Activated CD4-positive, CD25-positive, alpha-beta regulatory T cell treated with anti-CD3 and anti-CD28 coated beads, Interleukin-2, amount 50 U/mL, for 24 hours (primary cell): ENCODE data around the gene ASAH2.
"Not testable (repeated sequence)": the region's sequence is repeated elsewhere in the genome, so short reads cannot be mapped to it uniquely, and the experiment has no call there.

Experiments
- ATAC-seq, 2 donors: fragments of 150-1000 bp; cut with Tn5 transposase; one replicate each; pipeline ENCODE4 v1.10.0; 2021; ENCODE audit warnings: mild to moderate bottlenecking in 1 of 2, moderate library complexity in 1 of 2

Gene ASAH2

DNA sequence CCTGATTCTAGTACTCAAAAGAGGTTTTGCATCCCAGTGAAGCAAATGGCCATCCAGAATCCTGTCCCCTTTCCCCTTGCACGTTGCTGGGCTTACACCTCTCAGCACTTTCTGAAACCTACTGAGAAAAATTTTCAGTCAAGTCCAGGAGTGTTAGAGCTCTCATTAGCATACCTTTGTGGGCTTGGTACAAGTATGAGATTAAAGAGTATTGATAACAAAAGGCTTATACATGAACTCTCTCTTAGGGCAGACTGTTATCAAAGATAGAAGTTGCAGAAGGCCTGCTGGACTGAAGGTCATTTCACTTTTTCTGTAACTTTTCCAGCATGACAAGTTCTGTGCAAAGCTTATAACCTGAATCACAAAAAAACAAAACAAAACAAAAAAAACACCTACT, at the start of gene ASAH2:
Gene ASAH2, minus strand, starts transcription at position 123 of the 400 bp plus-strand sequence. CDS start 2,906 bp downstream, outside the sequence.
- ATAC-seq = no peak

DNA sequence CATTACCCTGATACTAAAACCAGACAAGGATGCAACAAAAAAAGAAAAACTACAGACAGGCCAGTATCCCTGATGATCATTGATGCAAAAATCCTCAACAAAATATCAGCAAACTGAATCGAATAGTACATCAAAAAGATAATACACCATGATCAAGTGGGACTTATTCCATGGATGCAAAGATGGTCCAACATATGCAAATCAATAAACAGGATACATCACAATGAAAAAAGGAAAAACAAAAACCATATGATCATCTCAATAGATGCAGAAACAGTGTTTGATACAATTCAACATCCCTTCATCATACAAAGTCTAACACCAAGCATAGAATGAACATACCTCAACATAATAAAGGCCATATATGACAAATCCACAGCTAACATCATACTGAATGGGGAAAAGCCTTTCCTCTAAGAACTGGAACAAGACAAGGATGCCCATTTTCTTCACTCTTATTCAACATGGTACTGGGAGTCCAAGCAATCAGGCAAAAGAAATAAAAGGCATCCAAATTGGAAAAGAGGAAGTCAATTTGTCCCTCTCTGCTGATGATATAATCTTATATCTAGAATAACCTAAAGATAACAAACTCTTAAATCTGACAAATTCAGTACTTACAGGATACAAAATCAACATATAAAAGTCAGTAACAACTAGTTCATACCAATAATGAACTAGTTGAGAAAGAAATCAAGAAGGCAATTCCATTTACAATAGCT, 48.8 kb upstream of the ASAH2 start:
- no peak for ATAC-seq

DNA sequence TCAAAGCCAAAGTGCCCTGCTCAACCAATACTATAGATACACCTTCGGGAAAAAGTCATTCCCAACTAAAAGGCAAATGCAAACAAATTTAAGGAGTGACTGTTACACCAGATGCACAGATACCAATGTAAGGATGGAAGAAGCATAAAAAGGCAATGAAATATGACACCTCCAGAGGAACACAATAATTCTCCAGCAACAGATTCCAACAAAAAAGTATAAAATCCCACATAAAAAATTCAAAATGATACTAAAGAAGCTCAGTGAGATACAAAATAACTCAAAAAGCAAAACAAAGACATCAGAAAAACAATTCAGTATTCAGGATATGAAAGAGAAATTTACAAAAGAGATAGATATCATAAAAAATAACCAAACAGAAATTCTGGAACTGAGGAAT, 44.1 kb upstream of the ASAH2 start:
- no peak for ATAC-seq

DNA sequence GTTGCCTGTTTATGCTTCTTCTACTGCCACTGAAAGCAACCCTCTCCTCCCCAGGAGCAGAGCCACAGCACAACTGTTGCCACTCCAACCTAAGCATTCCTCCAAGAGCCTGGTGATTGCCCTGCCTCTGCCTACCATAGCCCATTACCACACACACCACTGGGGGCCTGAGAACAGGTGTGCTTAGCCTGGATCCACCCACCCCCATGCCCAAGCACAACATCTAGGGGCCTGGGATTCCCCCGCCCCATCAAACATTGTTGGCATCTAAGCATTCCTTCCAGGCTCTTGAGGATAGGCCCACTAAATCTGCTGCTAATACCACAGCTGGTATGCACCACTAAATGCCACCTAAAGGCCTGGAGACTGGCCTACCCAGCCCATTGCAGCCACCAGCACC, 43.3 kb upstream of the ASAH2 start:
- ATAC-seq = no peak

DNA sequence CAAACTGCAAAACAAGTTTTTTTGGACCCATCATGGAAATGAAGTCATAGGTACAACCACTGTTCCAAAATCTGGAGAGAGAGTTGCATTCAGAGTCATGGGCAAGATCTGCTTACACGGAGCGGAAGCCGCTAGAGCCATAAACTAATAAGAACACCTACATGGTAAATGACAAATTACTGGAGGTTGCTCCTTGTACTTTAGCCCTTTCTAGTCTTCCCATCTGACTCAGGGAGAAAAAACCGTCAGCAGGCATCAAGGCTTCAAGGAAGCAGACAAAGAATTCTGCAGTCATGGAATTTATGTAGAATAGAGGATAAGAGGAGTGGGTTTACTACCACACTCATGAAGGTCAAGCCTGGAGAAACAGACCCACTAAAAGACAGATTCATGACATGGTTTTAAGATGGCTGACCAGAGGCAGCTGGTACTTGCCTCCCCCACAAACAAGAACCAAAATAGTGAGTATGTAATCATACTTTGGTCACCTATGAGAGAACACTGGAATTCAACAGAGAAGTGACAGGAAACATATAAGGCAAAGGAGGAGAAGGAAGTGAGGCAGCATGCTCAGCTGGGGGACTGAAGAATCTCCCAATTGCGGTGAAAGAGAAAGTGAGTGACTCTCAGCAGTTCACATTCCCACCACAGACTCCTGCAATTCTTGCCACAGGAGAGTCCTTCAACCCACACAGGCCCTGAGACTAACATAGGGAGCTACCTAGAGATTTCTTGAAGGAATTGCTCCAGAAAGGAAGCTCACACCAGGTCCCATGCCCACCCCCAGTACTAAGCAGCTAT, 42.4 kb upstream of the ASAH2 start:
- no peak for ATAC-seq

DNA sequence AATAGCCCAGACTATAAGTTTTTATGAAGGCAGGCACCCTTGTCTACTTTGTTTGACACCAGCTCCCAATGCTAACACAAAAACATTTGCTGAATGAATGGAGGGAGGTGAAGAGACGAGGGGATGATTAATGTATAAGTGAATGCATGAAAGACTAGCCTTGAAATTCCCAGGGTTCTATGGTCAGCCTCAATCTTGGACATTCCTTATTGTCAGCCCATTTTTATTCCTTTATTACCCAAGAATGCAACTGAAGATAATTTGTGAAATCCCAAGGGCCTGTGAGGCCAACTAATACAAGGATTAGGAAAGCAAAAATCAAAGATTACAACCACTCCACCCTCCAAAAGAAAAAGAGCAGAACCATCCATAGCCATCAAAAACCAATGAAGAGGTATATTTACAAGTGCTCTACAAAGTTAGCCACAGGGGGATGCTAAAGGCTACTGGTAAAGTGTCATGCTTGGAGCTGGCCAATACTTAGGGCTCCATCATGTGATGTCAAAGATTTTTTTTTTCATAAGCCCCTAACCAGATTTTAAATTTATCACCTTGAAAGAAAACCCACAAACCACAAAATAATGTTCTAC, 40.0 kb upstream of the ASAH2 start:
- no peak for ATAC-seq

DNA sequence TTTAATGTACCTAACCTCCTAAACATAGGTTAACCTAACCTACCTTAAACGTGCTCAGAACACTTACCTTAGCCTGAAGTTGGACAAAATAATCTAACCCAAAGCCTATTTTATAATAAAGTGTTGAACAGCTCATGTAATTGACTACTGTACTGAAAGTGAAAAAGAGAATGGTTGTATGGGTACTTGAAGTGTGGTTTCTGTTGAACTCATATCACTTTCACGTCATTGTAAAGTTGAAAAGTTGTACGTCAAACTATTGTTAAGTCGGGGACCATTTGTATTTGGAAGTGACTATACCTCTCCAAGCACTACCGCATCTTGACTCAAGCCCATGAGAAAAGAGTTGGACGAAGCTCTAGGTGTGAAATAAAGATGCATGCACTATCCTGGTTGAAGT, 37.9 kb upstream of the ASAH2 start:
- ATAC-seq = no peak

DNA sequence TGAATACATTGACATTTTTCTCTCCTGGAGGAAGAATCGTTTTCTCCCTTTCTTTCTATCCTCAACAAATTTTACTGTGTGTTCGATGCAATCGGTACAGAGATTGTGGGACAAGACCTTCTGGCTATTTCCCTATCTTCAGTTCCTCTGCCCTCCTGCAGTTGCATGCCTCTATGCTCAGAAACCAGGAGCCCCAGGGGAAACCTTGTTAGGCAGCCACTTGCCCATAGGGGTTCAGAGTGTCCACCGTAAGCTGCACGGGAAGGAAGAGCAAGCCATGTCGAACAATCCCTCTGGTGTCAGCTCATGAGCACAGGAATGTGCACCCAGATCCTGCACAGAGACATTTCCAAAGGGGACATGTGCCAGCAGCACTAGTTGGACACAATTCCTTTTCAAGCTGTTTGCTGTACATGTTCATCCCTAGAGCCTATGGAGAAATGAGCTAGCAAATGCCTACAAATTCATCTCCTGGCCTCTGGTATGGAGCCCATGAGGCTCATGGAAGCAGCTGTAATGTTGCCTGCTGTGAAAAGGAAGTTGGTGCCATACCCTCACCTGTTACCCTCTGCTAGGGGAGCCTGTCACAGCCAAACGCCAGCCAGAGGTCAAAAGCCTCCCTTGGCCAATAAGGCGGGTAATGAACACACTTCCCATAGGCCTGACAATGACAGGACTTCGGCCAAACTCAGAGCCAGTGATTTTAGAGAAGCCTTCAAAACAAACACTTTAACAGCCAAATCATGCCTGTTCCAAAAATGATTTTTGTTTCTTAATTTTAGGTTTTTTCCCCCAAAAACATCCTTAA, 35.9 kb upstream of the ASAH2 start:
- ATAC-seq = no peak

DNA sequence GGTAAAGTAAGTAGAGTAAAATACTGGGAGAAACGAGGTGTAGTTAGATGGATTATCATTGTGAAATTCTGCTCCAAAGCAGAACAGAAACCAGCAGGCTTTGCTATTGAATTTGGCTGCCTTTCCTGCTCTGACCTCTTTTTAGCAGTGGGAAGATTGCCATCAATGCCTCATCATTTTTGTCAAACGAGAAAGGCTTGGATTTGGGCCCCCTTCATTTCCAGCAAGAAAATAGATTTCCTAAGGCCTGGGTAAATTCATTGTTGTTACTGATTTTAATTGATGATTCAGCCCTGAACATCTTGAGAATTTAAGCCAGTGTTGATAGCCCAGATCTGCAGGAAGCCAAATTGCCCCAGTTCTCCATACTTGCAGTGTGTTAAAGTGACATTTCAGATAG, 35.2 kb upstream of the ASAH2 start:
- ATAC-seq = no peak

DNA sequence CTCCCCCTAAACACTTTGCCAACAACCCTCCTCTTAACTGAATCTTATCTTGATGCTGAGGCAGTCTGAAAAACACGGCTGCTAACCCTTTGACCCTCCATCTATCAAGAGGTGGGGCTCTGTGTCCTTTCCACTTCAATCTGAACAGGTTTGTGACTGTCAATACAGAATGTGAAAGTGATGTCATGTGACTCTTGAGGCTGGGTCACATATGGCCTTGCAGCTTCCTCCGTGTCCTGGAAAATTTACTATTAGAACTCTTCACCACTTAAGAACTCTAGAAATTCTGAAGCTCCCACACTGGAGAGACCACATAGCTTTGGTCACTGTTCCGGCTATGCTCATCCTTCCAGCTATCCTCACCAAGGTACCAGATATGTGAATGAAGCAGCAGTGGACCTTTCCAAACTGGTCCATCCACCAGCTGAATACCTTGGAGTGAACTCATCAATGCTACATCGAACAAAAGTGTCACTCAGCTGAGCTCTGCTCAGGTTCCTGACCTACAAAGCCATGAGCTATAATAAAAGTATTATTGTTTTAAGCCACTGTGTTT, 30.7 kb upstream of the ASAH2 start:
- no peak for ATAC-seq

DNA sequence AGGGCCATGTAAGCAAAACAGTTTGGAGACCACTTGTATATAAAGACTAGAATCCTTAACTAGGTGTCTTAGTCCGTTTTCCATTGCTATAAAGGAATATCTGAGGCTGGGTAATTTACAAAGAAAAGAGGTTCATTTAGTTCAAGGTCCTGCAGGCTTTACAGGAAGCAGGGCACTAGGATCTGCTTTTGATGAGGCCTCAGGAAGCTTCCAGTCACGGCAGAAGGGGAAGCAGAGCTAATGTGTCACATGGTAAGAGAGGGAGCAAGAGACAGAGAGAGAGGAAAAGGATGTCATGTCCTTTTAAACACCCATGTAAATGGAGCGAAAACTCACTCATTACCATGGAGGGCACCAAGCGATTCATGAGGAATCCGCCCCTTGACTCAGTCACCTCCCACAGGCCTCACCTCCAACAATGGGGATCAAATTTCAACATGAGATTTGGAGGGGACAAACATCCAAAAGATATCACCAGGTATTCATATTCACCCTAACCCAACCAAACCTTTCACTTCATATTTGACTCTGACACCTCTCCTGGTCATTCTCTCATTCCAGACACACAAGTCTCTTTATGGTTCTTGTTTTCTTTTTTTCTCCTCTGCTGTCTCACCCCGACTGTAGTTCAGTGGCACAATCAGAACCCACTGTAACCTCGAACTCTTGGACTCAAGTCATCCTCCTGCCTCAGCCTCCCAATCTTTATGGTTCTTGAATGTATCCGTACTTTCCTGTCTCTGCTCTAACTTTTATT, 30.1 kb upstream of the ASAH2 start:
- ATAC-seq = no peak

DNA sequence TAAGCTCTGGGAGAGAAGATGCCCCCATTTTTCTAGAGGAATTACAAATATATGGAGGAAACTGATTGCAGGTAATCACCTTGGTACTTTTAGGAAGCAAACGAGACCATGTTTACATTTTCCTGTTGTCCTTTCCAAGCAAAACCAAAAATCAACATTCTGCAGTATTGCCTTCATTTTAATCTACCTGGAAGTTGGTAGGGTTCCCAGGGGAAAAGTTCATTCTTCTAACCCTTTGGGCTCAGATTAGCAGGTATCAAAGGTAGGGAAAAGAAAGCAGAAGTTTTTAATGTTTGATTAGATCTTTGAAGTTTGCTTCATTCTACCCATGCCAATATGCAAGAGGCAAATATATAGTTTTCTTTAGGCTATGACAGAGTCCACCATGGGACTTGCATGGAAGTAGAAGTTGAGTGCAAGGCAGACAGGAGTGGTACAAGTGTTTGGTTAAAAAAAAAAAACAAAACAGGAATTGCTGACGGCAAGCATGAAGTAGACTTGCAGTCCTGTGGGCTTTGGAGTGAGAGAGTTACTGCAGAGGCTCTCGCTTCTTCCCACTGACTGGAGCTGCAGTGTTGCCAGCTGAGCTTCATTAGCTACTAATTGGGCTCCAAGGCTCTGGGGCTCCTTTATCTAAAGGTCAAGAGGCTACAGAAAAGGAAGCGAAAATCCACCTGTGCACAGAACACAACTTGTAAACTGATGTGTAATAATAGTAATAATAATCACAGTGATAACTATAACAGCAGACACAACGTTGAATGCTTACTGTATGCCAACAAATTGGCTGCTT, 28.9 kb upstream of the ASAH2 start:
- ATAC-seq = no peak

DNA sequence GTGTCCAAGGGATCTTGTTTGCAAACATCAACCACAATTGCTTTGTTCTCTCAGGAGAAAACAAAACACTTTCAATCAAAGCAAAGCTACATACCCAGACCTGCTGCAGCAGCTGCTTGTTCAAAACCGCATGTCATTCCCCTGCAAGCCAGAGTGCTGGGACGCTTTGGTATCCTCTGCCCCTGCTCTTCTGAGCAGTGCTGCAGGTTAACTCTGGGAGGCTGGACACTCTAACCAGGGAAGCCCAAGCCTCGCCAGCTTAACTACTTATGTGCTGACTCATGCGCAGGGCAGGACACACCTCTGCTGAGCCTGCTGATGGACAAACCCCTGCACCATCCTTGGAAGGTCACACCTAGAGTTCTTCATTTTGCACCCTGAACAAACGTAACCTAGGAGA, 28.2 kb upstream of the ASAH2 start:
- ATAC-seq = no peak

DNA sequence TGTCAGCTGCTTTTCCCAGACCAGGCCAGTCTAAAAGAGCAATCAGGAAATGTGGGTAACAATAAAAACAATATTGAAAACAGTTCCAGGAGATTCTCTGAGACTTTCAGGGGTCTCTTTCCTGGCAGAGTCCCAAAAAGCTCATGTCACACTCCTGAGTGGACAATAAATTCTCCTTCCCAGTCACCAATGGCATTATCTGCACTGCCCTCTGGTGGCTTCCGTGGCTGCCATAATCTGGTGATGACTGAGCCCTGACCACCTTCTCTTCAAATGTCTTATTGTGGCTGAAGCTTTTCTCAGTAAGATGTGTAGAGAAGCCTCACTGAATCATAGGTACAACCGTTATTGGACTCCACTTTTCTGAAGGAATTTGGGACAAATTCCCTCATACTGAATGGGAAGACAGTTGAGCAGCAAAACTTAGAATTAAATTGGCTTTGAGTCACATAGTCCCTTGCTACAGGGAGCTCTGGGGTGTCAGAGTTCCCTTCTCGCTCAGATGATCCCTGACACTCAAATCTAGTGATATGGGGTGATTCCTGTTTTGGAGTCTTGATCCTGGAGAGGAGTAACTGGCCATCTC, 24.4 kb upstream of the ASAH2 start:
- peak in 1 of 2 donors; percentile 24 for ATAC-seq

DNA sequence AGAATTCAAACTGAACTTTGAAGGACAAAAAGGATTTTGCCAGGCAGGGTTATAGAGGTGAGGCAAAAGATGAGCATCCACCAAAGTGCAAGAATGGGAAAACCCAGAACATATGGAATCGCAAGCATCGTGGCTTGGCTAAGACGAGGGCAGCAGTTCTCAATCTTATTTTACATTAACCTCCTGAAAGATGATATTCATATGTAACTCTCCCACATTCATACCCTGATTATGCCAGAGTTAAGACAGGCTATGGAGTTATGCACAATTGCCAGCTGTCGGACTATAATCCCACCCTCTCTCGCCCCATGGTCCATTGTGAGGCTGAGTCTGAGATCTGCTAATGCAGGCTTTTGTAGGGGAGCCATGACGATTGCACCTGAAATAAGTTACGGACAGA, 21.2 kb upstream of the ASAH2 start:
- ATAC-seq = no peak

DNA sequence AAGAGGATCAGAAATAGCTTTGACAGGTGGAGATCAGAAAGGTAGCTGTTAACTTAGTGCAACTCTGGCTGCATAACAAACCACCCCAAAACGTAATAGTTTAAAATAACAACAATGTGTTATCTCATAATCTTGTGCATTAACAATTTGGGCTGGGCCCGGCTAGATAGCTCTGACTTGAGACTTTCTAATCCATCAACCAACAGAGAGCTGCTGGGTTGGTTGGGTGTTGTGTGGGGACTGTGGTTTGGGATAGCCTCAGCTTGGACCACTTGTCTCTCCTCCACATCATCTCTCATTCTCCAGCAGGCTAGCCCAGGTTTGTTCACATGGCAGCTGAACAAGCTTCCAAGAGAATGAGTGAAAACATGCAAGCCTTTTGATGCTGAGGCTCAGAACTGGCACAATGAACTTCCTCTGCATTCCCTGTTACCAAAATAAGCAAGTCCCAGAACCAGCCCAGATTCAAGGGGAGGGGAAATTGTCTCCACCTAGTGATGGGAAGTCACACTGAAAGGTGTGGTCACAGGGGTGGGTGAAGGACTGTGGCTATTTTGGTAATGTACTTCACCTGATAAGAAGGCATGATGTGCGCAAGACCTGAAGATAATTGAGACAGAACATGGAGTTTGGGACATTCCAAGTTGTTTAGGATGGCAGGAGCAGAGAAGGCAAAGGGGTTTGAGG, 20.4 kb upstream of the ASAH2 start:
- no peak for ATAC-seq

DNA sequence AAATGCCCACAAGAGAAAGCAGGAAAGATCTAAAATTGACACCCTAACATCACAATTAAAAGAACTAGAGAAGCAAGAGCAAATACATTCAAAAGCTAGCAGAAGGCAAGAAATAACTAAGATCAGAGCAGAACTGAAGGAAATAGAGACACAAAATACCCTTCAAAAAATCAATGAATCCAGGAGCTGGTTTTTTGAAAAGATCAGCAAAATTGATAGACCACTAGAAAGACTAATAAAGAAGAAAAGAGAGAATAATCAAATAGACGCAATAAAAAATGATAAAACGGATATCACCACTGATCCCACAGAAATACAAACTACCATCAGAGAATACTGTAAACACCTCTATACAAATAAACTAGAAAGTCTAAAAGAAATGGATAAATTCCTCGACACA, 16.6 kb upstream of the ASAH2 start:
- ATAC-seq = not testable (repeated sequence)

DNA sequence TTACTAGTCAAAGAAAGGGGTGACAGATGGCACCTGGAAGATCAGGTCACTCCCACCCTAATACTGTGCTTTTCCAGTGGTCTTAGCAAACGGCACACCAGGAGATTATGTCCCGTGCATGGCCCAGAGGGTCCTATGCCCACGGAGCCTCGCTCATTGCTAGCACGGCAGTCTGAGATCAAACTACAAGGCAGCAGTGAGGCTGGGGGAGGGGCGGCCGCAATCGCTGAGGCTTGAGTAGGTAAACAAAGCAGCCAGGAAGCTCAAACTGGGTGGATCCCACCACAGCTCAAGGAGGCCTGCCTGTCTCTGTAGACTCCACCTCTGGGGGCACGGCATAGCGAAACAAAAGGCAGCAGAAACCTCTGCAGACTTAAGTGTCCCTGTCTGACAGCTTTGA, 11.3 kb upstream of the ASAH2 start:
- ATAC-seq = not testable (repeated sequence)

DNA sequence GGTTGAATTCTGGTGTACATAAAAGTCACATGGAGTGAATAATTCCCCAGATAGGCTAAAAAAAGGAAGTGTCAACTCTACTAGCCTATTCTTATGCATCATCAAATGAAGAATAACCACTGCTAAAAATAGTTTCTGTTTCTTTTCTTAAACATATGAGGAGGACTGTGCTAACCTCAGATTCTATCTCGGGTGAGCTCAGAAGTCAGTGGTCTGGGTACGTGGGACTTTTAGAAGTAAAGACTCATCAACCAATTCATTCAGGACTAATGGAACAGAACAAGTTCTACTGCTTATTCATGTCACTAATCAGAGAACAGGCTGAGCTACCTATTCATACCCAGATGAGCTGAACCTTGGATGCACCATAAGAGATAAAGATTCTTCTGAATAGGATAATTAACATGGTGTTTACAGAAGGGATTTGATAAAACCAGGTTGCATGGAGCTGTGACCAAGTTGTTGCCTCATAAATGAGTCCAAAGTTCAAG, 9.5 kb upstream of the ASAH2 start:
- ATAC-seq = peak; percentile 98

DNA sequence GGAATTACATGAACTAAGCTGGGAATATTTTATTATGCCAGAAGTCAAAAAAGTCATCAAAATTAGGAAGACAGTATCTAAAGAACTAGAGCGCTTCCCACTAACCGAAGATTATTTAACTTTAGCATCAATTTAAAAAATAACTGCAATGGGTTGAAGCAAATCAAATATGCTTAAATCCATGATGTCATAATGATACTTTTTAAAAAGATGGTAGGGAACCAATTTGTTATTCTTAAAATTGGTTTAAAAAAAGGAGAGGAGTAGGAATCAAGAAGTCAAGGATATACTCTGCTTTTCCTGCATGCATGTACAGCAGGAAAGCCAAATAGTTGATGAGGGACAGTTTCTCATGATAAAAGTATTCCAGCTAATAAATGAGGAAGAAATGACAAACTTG, 3.2 kb upstream of the ASAH2 start:
- ATAC-seq = no peak
